CD4-positive, alpha-beta T cell treated with Interleukin-15 for 1 hour (primary cell): ENCODE measurements around the gene SETMAR.

Source experiments
- DNase-seq: peaks from one replicate; pipeline ENCODE4 v3.0.0-alpha.2; 2020

Gene SETMAR

GRCh38 chr3:4355401-4356219 lies 52.4 kb downstream of the SETMAR start:
- no peak for DNase-seq

GRCh38 chr3:4356220-4356540 lies 53.0 kb downstream of the SETMAR start:
- DNase-seq, result no peak

- DNase-seq, result no peak
Measured at GRCh38 chr3:4356546-4357410, 53.6 kb downstream of the SETMAR start.

- DNase-seq, result no peak
Measured at GRCh38 chr3:4358273-4358672, 55.1 kb downstream of the SETMAR start.

GRCh38 chr3:4359805-4360502 lies 56.8 kb downstream of the SETMAR start:
- DNase-seq, result no peak

- DNase-seq, result no peak
Measured at GRCh38 chr3:4360817-4361216, 57.6 kb downstream of the SETMAR start.

- DNase-seq, result no peak
Measured at GRCh38 chr3:4362523-4362922, 59.4 kb downstream of the SETMAR start.
